IPS DF 6.9 (cell line): Measurements from ENCODE around the gene PSENEN.
"Not testable (repeated sequence)": the region's sequence is repeated elsewhere in the genome, so short reads cannot be mapped to it uniquely, and the experiment has no call there.

Source experiments
- DNase-seq: peaks from one replicate; pipeline ENCODE4 v3.0.0-alpha.2; 2013; ENCODE audit warnings: low read depth, low spot score
- H3K27ac ChIP-seq: one replicate; pipeline ENCODE4 v1.5.1; 2013; ENCODE audit warnings: low read length, control low read depth
- H3K27me3 ChIP-seq: 2 replicates; pipeline ENCODE4 v1.6.1; 2013; ENCODE audit warnings: mild to moderate bottlenecking, low read length; ENCODE audit not compliant: control insufficient read depth, insufficient read depth
- H3K36me3 ChIP-seq: 2 replicates; pipeline ENCODE4 v1.6.1; 2013; ENCODE audit warnings: low read length; ENCODE audit not compliant: control insufficient read depth, insufficient read depth
- H3K4me1 ChIP-seq: 2 replicates; pipeline ENCODE4 v1.6.1; 2013; ENCODE audit warnings: low read length; ENCODE audit not compliant: control insufficient read depth, insufficient read depth
- H3K4me3 ChIP-seq: 2 replicates; pipeline ENCODE4 v1.5.1; 2013; ENCODE audit warnings: mild to moderate bottlenecking, low read length
- H3K9me3 ChIP-seq: 2 replicates; pipeline ENCODE4 v1.6.1; 2013; ENCODE audit warnings: low read length, inconsistent platforms; ENCODE audit not compliant: control insufficient read depth, insufficient read depth
- WGBS: extraction: QIAGEN DNeasy Blood & Tissue Kit; methylation state at CpG from one replicate; pipeline ENCODE4 v1.1.7; 2013; ENCODE audit warnings: mixed read lengths, missing lambda C conversion rate; ENCODE audit not compliant: insufficient read length, insufficient coverage; 5-methylcytosine and 5-hydroxymethylcytosine counted together

The PSENEN gene

DNA sequence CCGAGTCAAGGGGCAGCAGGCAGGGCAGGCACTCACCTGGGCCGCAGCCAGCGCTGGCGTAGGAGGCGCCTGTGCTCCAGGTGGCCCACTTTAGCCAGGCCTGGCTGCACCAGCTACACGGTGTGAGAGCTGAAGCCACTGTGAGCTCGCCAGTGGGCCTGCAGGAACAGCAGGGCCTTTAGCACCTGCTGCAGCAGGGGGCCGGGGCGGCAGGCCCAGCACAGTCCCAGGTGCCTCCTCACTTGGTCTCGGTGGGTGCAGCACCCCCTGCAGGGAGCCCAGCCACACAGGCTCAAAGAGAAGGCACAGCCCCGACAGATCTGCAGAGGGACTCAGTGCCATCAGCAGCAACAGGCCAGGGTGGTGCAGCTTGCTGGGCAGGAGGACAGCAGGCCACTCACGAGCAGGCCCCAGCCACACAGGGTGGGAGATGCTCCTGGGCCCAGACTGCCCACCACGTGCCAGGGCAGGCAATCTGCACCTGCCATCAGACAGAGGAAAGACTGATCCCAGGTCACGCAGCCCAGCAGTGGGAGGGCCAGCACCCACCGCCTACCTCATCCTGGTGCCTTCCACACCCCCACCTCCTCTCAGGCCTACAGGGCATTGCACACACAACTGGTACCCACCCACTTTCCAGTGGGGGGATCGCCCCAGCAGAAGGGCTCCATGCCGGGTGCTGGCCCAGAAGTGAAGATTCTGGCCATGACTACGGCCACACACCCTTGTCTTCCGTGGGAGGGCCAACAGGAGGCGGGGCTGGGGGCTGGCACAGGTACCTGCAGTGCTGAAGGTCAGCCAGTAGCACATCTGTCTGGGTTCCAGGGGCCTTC lies 45.7 kb downstream of the PSENEN start:
- no peaks in the 10 kb centered on the region; the same call in 1 of the 2 replicates for H3K36me3 ChIP-seq
- WGBS = no CpG with 5 or more reads among the region's 20 CpGs
- H3K27ac ChIP-seq = no peak overlapping the region
- no peaks in the 10 kb centered on the region; the same call in 1 of the 2 replicates for H3K4me1 ChIP-seq
- H3K4me3 ChIP-seq = no peak overlapping the region
- DNase-seq = no peak
- no peaks in the 10 kb centered on the region for H3K9me3 ChIP-seq
- no peaks in the 10 kb centered on the region for H3K27me3 ChIP-seq

GRCh38 chr19:35791814-35792279 lies 46.4 kb downstream of the PSENEN start:
- Histone ChIP-seq H3K36me3 (no peaks in the 10 kb centered on the region; the same call in 1 of the 2 replicates), H3K27ac (no peak overlapping the region), H3K4me3 (no peak overlapping the region), H3K9me3 (no peaks in the 10 kb centered on the region), H3K4me1 (no peaks in the 10 kb centered on the region; the same call in 1 of the 2 replicates), H3K27me3 (peaks cover under 1% of the 10 kb centered on the region; the same call in 1 of the 2 replicates)
- WGBS = no CpG with 5 or more reads among the region's 9 CpGs
- DNase-seq = no peak

GRCh38 chr19:35792312-35792711 lies 46.9 kb downstream of the PSENEN start:
- no CpG with 5 or more reads among the region's 15 CpGs for WGBS
- Histone ChIP-seq H3K4me3 (no peak overlapping the region), H3K36me3 (no peaks in the 10 kb centered on the region; the same call in 1 of the 2 replicates), H3K27ac (no peak overlapping the region), H3K9me3 (no peaks in the 10 kb centered on the region), H3K27me3 (peaks cover 2% of the 10 kb centered on the region; the same call in 1 of the 2 replicates), H3K4me1 (no peaks in the 10 kb centered on the region; the same call in 1 of the 2 replicates)
- DNase-seq = no peak

GRCh38 chr19:35792888-35793287 lies 47.4 kb downstream of the PSENEN start:
- WGBS = no CpG with 5 or more reads among the region's 8 CpGs
- peaks cover 2% of the 10 kb centered on the region for H3K4me1 ChIP-seq
- H3K9me3 ChIP-seq = no peaks in the 10 kb centered on the region
- H3K4me3 ChIP-seq = no peak overlapping the region
- H3K36me3 ChIP-seq = no peaks in the 10 kb centered on the region; the same call in 1 of the 2 replicates
- no peak for DNase-seq
- H3K27ac ChIP-seq = no peak overlapping the region
- peaks cover 2% of the 10 kb centered on the region; the same call in 1 of the 2 replicates for H3K27me3 ChIP-seq

- peaks cover 2% of the 10 kb centered on the region for H3K4me1 ChIP-seq
These were observed 48.1 kb downstream of the PSENEN start for GRCh38 chr19:35793381-35794165.

GRCh38 chr19:35795564-35795963 lies 50.1 kb downstream of the PSENEN start:
- not testable (repeated sequence) for H3K9me3 ChIP-seq, H3K36me3 ChIP-seq, H3K27me3 ChIP-seq, H3K27ac ChIP-seq, DNase-seq, H3K4me1 ChIP-seq, H3K4me3 ChIP-seq
- no CpG with 5 or more reads among the region's 1 CpG for WGBS

More at GRCh38 chr19:35793381-35794165, 48.1 kb downstream of the PSENEN start:
- DNase-seq = no peak
- Histone ChIP-seq H3K4me3 (no peak overlapping the region), H3K27me3 (peaks cover 2% of the 10 kb centered on the region; the same call in 1 of the 2 replicates), H3K9me3 (no peaks in the 10 kb centered on the region), H3K27ac (no peak overlapping the region), H3K36me3 (no peaks in the 10 kb centered on the region; the same call in 1 of the 2 replicates)
- no CpG with 5 or more reads among the region's 7 CpGs for WGBS
